ENCODE data around the gene ARHGAP25. TPM values are rescaled to one million over a fixed set of nuclear protein-coding genes. Genes with fewer than 3 reads are reported as not detected.
A peak's percentile ranks its signal among the peaks of the same experiment; 100 is the strongest.

ARHGAP25 gene
- total RNA-seq, 4 donors from 2014 or later, result 4.9 to 82.5 (median 8.7) TPM

- Histone ChIP-seq H3K27ac (peak overlapping the region in 1 of 4 donors; percentile 55), H3K27me3 (no peaks in the 10 kb centered on the region)
- DNase-seq, result no peak
These were observed 13.9 kb upstream of the ARHGAP25 start for GRCh38 chr2:68720665-68721064.

GRCh38 chr2:68721482-68722101 lies 13.0 kb upstream of the ARHGAP25 start:
- no peaks in the 10 kb centered on the region for H3K27me3 ChIP-seq
- H3K27ac ChIP-seq, result peak overlapping the region in 3 of 4 donors; percentile 51 to 77 (median 55)

More at GRCh38 chr2:68720665-68721064, 13.9 kb upstream of the ARHGAP25 start:
- H3K9me3 ChIP-seq, result no peaks in the 10 kb centered on the region
- H3K4me3 ChIP-seq, result no peak overlapping the region
- H3K36me3 ChIP-seq, result no peaks in the 10 kb centered on the region
- peaks cover 0 to 8% (median 2%) of the 10 kb centered on the region in 4 donors for H3K4me1 ChIP-seq
- TF ChIP-seq POLR2A (IDR thresholded peaks at IDR 0.05) (no peak), CTCF (IDR thresholded peaks at IDR 0.05) (no peak)

GRCh38 chr2:68722712-68723111 lies 11.9 kb upstream of the ARHGAP25 start:
- DNase-seq, result no peak
- Histone ChIP-seq H3K36me3 (no peaks in the 10 kb centered on the region), H3K4me3 (no peak overlapping the region), H3K27ac (peak overlapping the region in 1 of 4 donors; percentile 2), H3K27me3 (no peaks in the 10 kb centered on the region), H3K9me3 (no peaks in the 10 kb centered on the region), H3K4me1 (peaks cover 0 to 15% (median 7%) of the 10 kb centered on the region in 4 donors)
- TF ChIP-seq POLR2A (IDR thresholded peaks at IDR 0.05), result no peak
- TF ChIP-seq CTCF (IDR thresholded peaks at IDR 0.05), result no peak

More at GRCh38 chr2:68721482-68722101, 13.0 kb upstream of the ARHGAP25 start:
- H3K4me3 ChIP-seq, result no peak overlapping the region
- no peaks in the 10 kb centered on the region for H3K9me3 ChIP-seq
- no peak for TF ChIP-seq POLR2A (IDR thresholded peaks at IDR 0.05)
- TF ChIP-seq CTCF (IDR thresholded peaks at IDR 0.05), result no peak
- DNase-seq, result peak in 2 of 3 donors; percentile 78 to 84
- H3K36me3 ChIP-seq, result no peaks in the 10 kb centered on the region
- peaks cover 0 to 8% (median 3%) of the 10 kb centered on the region in 4 donors for H3K4me1 ChIP-seq

GRCh38 chr2:68723181-68723580 lies 11.4 kb upstream of the ARHGAP25 start:
- Histone ChIP-seq H3K27me3 (no peaks in the 10 kb centered on the region), H3K27ac (peak overlapping the region in 1 of 4 donors; percentile 2), H3K36me3 (no peaks in the 10 kb centered on the region), H3K4me3 (no peak overlapping the region), H3K4me1 (peaks cover 0 to 15% (median 7%) of the 10 kb centered on the region in 4 donors), H3K9me3 (no peaks in the 10 kb centered on the region)
- DNase-seq, result no peak
- TF ChIP-seq CTCF (IDR thresholded peaks at IDR 0.05) (no peak), POLR2A (IDR thresholded peaks at IDR 0.05) (no peak)

GRCh38 chr2:68726100-68726499 lies 8.5 kb upstream of the ARHGAP25 start:
- no peaks in the 10 kb centered on the region for H3K36me3 ChIP-seq
- no peak overlapping the region for H3K4me3 ChIP-seq
- no peak overlapping the region for H3K27ac ChIP-seq
- H3K4me1 ChIP-seq, result peaks cover 0 to 15% (median 3%) of the 10 kb centered on the region in 4 donors
- H3K9me3 ChIP-seq, result no peaks in the 10 kb centered on the region
- TF ChIP-seq CTCF (IDR thresholded peaks at IDR 0.05), result no peak
- TF ChIP-seq POLR2A (IDR thresholded peaks at IDR 0.05), result no peak
- H3K27me3 ChIP-seq, result no peaks in the 10 kb centered on the region
- no peak for DNase-seq
